CD4-positive, alpha-beta T cell treated with Interleukin-17A for 4 hours (primary cell): ENCODE results near the gene TCERG1L.
"Not testable (repeated sequence)": the region's sequence is repeated elsewhere in the genome, so short reads cannot be mapped to it uniquely, and the experiment has no call there.

Experiments
- DNase-seq: peaks from one replicate; pipeline ENCODE4 v3.0.0-alpha.2; 2020; ENCODE audit warnings: mixed read lengths

Gene TCERG1L

DNA sequence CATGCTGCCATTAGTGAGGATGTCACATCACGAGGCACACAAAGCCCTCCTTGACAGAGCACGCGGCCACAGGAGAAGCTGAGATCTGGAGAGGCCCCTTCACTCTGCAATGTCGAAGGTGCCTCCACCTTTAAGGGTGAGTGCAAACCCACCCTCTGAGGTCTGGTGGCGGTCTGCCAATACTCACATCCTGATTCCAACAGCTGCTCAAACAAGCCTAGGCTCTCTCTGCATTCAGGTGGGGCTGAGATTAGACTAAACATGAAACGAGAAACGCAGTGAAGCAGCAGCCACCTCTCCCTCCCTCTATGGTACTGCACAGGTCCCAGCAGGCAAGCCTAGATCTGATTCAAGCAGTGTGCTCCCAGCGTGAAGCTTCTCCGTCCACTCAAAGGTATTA is 151.8 kb downstream of the TCERG1L start:
- DNase-seq = no peak

GRCh38 chr10:131158695-131159094 is 152.8 kb downstream of the TCERG1L start:
- DNase-seq = no peak

GRCh38 chr10:131157899-131158298 is 153.6 kb downstream of the TCERG1L start:
- DNase-seq = no peak

GRCh38 chr10:131155876-131156230 is 155.7 kb downstream of the TCERG1L start:
- no peak for DNase-seq

DNA sequence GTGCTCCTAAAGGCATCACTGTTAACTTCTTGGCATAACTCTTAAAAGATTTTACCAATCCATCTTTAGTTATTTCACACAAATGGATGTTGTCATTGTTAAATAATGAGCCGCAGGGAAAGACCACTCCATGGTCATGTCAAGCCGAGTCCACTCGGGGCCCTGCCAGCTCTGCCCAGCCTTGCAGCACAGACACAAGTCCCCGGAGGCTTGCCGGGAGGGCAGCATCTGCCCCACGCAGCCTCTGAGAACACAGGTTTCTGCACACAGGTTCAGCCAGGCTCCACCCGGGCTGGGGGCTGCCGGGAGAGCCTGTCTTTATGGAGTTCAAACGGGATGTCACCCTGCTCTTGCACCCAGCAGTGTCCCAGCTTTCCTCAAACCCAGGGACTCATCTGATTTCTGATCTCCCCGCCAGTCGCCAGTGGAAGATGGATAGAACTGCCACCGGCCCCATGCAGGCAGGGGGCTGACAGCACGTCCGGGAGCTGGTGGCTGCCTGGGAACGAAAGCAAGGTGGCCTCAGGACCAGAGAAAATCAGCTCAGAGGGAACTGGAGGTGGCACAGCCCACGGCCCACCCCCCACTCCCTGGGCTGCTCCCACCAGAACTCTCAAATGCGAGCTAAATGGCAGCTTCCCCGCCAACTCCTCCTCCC is 156.2 kb downstream of the TCERG1L start:
- no peak for DNase-seq

DNA sequence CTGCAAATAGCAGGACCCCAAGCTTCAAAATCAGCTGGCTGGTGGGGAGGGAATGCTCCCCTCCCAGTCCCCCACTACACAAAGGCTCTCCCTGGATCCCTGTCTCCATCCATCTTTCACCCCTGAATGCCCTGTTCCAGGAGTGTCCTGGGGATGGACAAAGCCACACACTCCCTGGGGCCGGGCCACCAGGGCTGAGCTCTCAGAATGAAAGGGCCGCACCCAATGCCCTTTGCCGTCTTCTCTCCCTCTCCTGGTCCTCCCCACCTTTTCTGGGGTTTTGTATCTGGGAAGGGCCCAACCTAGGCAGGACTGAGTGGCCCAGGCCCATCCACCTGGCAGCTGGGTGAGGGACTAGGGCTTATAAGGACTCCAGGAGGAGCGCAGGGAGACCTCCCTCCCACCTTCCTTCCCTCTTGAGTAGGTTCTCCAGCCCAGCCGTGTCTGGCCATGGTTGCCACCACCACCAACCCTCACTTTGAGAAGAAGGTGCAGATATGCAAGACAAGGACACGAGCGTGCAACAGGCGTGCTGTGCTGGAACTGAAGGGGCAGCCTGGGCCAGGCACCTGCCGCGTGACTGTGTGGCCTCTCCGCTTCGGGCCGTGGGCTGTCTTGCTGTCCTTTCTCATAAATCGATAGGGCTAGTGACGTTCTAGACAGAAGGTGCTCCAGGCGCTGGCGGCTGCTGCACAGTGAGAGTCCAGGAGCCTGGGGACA is 157.1 kb downstream of the TCERG1L start:
- DNase-seq = no peak

DNA sequence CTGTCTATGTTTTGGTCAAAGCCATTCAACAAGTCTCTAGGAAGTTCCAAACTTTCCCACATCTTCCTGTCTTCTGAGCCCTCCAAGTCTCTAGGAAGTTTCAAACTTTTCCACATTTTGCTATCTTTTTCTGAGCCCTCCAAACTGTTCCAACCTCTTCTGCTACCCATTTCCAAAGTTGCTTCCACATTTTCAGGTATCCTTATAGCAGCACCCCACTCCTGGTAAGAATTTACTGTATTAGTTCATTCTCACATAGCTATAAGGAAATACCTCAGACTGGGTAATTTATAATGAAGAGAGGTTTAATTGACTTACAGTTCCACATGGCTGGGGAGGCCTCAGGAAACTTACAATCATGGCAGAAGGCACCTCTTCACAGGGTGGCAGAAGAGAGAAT is 159.1 kb downstream of the TCERG1L start:
- not testable (repeated sequence) for DNase-seq

DNA sequence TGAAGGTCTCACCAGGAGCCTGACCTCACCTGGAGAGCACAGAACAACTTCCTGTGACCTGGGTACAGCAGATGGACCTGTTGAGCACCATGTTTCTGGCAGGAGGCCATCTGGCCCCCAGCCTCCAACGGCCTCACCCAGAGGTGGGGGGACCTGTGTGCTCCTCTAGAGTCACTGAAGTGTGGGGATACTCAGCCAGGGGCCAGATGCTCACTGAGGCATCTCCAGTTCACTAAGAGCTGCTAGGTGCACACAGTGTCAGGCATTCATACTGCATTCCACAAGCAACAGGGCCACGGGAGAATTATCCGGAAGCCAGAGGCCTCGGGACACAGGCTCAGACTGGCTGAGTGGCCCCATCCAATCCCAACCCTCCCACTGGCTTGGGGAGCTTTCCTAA is 161.4 kb downstream of the TCERG1L start:
- DNase-seq = no peak

- no peak for DNase-seq
These were observed 161.9 kb downstream of the TCERG1L start for GRCh38 chr10:131149586-131149985.

GRCh38 chr10:131149111-131149510 is 162.4 kb downstream of the TCERG1L start:
- DNase-seq = no peak

DNA sequence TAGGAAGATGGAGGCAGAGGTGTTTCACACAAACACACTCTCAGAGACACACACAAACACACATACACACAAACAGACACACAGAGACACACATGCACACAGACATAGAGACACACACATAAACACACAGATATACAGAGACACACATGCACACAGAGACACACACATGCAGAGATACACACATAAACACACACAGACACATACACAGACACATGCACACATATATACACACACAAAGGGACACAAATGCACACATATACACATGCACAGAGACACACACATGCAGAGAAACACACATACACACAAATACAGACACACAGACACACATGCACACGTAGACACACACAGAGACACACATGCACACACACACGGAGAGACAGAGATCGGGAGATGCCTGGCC is 163.3 kb downstream of the TCERG1L start:
- no peak for DNase-seq

- no peak for DNase-seq
These were observed 164.1 kb downstream of the TCERG1L start for GRCh38 chr10:131147301-131147975.

DNA sequence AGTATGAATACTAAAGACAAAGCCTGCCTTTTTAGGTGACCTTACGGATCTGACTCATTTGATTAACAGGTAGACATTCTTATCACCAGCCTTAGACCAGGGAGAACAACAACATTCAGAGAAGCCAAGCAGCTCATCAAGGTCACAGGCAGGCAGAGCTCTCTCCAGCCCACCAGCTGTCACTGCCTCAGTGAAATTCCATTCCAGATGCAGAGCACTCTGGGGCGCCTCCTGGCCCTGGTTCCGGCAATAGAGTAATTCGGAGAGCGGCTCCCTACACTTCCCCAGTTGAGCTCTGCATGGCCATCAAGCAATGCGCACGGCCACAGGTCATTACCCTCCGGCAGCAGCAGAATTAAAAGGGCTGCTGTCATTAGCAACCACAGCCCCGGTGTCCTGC is 164.7 kb downstream of the TCERG1L start:
- DNase-seq = no peak

GRCh38 chr10:131145756-131146155 is 165.8 kb downstream of the TCERG1L start:
- no peak for DNase-seq

- no peak for DNase-seq
These were observed 166.7 kb downstream of the TCERG1L start for GRCh38 chr10:131144711-131145375.

DNA sequence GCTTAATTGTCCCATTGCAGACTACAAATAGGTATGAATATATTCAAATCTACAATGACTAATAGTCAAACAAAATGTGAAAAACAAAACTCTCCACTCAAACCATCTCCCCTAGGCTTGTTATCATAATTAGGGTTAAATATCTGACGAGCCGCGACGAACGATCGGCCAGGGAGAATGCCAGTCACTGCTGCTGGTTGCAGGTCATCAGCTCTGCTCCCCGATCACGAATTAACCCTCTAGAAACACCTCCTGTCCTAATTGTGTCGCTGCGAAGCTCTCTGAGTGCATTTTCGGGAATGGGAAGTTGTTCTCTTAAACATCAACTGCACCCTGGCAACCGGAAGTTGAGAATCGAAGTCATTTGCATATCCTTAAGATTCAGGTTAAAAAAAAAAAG is 167.3 kb downstream of the TCERG1L start:
- no peak for DNase-seq

- no peak for DNase-seq
These were observed 167.9 kb downstream of the TCERG1L start for GRCh38 chr10:131143425-131144165.

- no peak for DNase-seq
These were observed 168.8 kb downstream of the TCERG1L start for GRCh38 chr10:131142517-131143380.

DNA sequence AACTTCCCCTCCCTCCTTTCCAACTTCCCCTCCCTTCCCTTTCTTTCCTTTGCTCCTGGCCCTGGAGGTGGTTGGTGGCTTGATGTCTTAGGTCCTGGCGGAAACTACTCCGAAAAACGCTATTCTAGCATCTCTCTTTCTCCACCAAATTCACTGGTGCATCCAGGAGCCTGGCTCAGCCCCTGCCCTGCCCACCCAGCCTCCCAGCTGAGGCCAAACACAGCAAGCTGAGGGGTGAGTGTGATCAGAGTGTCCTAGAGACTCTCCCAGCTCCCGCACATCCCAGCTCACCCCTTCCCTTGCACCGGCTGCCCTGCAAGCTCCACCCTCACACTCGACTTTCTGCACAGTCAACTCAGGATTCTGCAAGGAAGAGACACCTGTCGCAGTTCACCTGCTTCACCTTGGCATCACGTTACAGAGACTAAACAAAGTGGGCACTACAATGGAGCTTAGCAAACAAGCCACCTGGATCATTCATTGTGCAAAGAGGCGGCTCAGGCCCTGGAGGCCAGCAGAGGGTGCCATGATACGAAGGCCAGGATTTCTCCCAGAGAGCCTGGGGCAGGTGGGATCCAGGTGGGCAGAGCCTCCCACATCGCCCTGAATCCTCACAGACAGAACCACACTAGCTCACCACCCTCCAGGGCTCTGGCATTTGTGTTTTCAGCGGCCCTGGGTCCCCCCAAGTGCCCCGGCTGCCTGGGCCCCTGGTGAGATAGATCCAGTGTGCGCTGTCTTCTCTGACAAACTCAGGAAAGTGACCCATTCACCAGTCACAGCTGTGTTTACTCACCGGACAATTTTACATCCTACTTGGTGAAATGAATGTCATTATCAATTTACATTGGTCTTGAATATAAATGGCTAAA is 169.6 kb downstream of the TCERG1L start:
- no peak for DNase-seq

DNA sequence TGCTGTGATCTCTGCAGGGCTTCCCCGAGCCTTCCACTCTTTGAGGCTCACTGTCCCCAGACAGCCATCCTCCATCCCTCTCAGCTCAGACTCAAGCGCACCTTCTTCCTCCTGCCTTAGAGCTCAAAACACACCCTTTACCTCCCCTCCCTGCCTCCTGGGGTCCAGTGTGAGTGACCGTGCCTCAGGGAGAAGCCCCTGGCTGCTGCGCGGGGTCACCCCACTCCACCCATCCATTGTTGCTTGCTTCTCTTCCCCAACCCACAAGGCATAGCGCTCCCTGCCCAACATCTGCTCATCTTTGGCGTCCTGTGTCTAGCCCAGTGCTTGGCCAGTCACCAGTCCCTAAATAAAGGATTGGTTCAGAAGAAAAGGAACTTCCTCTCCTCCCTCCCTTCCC is 170.3 kb downstream of the TCERG1L start:
- no peak for DNase-seq

DNA sequence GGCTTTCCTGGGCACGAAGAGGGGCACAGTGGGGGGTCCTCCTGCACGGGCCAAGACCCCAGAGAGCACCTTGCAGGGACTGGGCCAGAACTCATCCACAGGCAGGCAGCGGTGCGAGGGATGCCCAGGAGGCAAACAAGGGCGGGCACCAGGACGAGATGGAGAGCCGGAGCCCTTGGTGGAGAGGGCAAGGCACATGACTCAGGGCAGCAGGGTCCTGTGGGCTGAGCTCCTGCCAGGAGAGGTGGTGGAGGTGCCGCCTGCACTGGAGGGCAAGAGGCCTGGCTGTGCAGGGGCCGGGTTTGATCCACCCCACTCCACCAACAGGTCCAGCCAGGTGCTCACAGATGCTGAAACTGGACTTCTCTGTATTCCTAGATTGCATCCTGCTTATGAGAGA is 170.9 kb downstream of the TCERG1L start:
- no peak for DNase-seq
